Right ventricle myocardium superior (tissue), 1 donor: ENCODE data around the gene ABCA9. TPM values are rescaled to one million over a fixed set of nuclear protein-coding genes. Genes with fewer than 3 reads are reported as not detected.

Experiments
- ATAC-seq: fragments of 200-7000 bp; cut with Tn5 transposase; one replicate; pipeline ENCODE4 v1.9.1; 2020; ENCODE audit warnings: mild to moderate bottlenecking; ENCODE audit not compliant: poor library complexity
- DNase-seq: peaks from one replicate; pipeline ENCODE4 v3.0.0-alpha.2; 2020
- intact Hi-C: fragments of 100-400 bp; cut with DNase I; formaldehyde crosslinking; loops from one replicate; pipeline ENCODE4 v1.11.2; 2022
- microRNA-seq: library from miRNA; unstranded; fragments of <30 nt; microRNA quantifications from one replicate; pipeline ENCODE4 v1.2.0, GENCODE V29; 2020
- total RNA-seq: library from RNA; stranded (reverse); fragmentation: NEBNext Ultra II Directional; extraction: Animal tissue kit (Norgen Biotek cat#: 25700); gene quantifications from one replicate; pipeline ENCODE4 v1.2.1, GENCODE V29; 2021
- donor health status: DM: no; HTN: yes; CAD: no; lungs with severe emphysema.

Gene ABCA9
- total RNA-seq, 1 donor from 2014 or later, result 31.7 TPM

GRCh38 chr17:68939195-68939594 lies 121.5 kb downstream of the ABCA9 start:
- DNase-seq (no peak), ATAC-seq (no peak)
- intact Hi-C loops, result no loop called here

- DNase-seq, result no peak
- no peak for ATAC-seq
- intact Hi-C loops, result no loop called here
Observed at GRCh38 chr17:68937890-68938514, 122.7 kb downstream of the ABCA9 start.

GRCh38 chr17:68927516-68927915 lies 133.2 kb downstream of the ABCA9 start:
- intact Hi-C loops, result no loop called here
- ATAC-seq, result no peak
- DNase-seq, result no peak

- intact Hi-C loops, result no loop called here
- DNase-seq (no peak), ATAC-seq (no peak)
Observed at GRCh38 chr17:68924793-68925720, 135.7 kb downstream of the ABCA9 start.

Small RNA genes lying within 50 kb of the gene (microRNA-seq; reads per million reads assigned to microRNA genes)
- gene MIR4524A (not detected), gene MIR4524B (not detected)

Other genes with a start within 250 kb of the ABCA9 start
- gene ABCA8, start 105.5 kb downstream of the ABCA9 start, total RNA-seq, result 52.9 TPM
- 29.7 TPM for gene ABCA6, start 81.0 kb upstream of the ABCA9 start, total RNA-seq
- gene ABCA10, start 167.9 kb upstream of the ABCA9 start, total RNA-seq, result 6.9 TPM